ENCODE data around the gene ACVR1C.

The ACVR1C gene

GRCh38 chr2:157492189-157492773 lies 136.4 kb downstream of the ACVR1C start:
- peak; percentile 81 for DNase-seq

- DNase-seq = no peak
These were observed 138.7 kb downstream of the ACVR1C start for GRCh38 chr2:157489983-157490382.

- DNase-seq = no peak
These were observed 139.8 kb downstream of the ACVR1C start for GRCh38 chr2:157488877-157489276.

GRCh38 chr2:157487747-157488146 lies 140.9 kb downstream of the ACVR1C start:
- no peak for DNase-seq

- DNase-seq = no peak
These were observed 141.4 kb downstream of the ACVR1C start for GRCh38 chr2:157487271-157487610.

GRCh38 chr2:157486596-157487270 lies 141.9 kb downstream of the ACVR1C start:
- DNase-seq = no peak

GRCh38 chr2:157480182-157480961 lies 148.3 kb downstream of the ACVR1C start:
- no peak for DNase-seq

GRCh38 chr2:157479081-157480027 lies 149.3 kb downstream of the ACVR1C start:
- no peak for DNase-seq

- DNase-seq = no peak
These were observed 150.7 kb downstream of the ACVR1C start for GRCh38 chr2:157477919-157478318.

GRCh38 chr2:157476953-157477709 lies 151.5 kb downstream of the ACVR1C start:
- no peak for DNase-seq

Data from CD4-positive, alpha-beta T cell treated with Interleukin-17A for 1 hour (primary cell).